Liver (tissue), 9 donors: ENCODE measurements around the gene MAP3K20. TPM values are rescaled to one million over a fixed set of nuclear protein-coding genes. Genes with fewer than 3 reads are reported as not detected.

Experiments used
- DNase-seq: peaks from one replicate; pipeline ENCODE4 v3.0.0-alpha.2; 2017; ENCODE audit warnings: low spot score
- H3K27ac ChIP-seq, 2 donors: one replicate each; pipeline ENCODE4 v1.7.0; 2013; ENCODE audit warnings: inconsistent platforms in 2 of 2, low read length in 2 of 2, control low read depth in 1 of 2, low read depth in 1 of 2, mild to moderate bottlenecking in 1 of 2
- H3K27me3 ChIP-seq, 4 donors: one replicate each; pipeline versions ENCODE4 v1.6.1 to v1.7.0; 2013; ENCODE audit warnings: low read length in 3 of 4, inconsistent platforms in 1 of 4, mild to moderate bottlenecking in 1 of 4, moderate library complexity in 1 of 4; ENCODE audit not compliant: control insufficient read depth in 4 of 4, insufficient read depth in 4 of 4
- H3K36me3 ChIP-seq, 4 donors: one replicate each; pipeline versions ENCODE4 v1.6.1 to v1.7.0; 2013; ENCODE audit warnings: low read length in 3 of 4, mild to moderate bottlenecking in 3 of 4, low read depth in 1 of 4, moderate library complexity in 1 of 4; ENCODE audit not compliant: control insufficient read depth in 4 of 4, insufficient read depth in 3 of 4
- H3K4me1 ChIP-seq, 4 donors: one replicate each; pipeline versions ENCODE4 v1.6.1 to v1.7.0; 2013; ENCODE audit warnings: low read length in 3 of 4, mild to moderate bottlenecking in 3 of 4, moderate library complexity in 1 of 4; ENCODE audit not compliant: control insufficient read depth in 4 of 4, insufficient read depth in 4 of 4
- H3K4me3 ChIP-seq, 3 donors: one replicate each; pipeline versions ENCODE4 v1.6.1 to v1.7.0; 2013; ENCODE audit warnings: low read length in 3 of 3, control low read depth in 1 of 3, low read depth in 1 of 3, mild to moderate bottlenecking in 1 of 3
- H3K9ac ChIP-seq, 2 donors: one replicate each; pipeline ENCODE4 v1.7.0; 2013; ENCODE audit warnings: low read length in 2 of 2, mild to moderate bottlenecking in 2 of 2, moderate library complexity in 2 of 2, control low read depth in 1 of 2, low read depth in 1 of 2
- H3K9me3 ChIP-seq, 4 donors: one replicate each; pipeline versions ENCODE4 v1.6.1 to v1.7.0; 2013; ENCODE audit warnings: low read length in 3 of 4; ENCODE audit not compliant: control insufficient read depth in 4 of 4
- FOXA1 ChIP-seq: IDR thresholded peaks from 2 replicates; pipeline ENCODE4 v1.6.1; 2016; ENCODE audit warnings: antibody characterized with exemption
- FOXA2 ChIP-seq: IDR thresholded peaks from 2 replicates; pipeline ENCODE4 v1.6.1; 2016; ENCODE audit warnings: antibody characterized with exemption
- GABPA ChIP-seq, 2 donors: IDR thresholded peaks in 1 of 2; conservative IDR thresholded peaks in 1 of 2; 2 replicates each; pipeline ENCODE4 v1.6.1; 2016; ENCODE audit warnings: antibody characterized with exemption in 2 of 2, mild to moderate bottlenecking in 1 of 2, moderate library complexity in 1 of 2
- HNF4G ChIP-seq: IDR thresholded peaks from 2 replicates; pipeline ENCODE4 v1.6.1; 2016; ENCODE audit warnings: antibody characterized with exemption
- JUND ChIP-seq, 2 donors: IDR thresholded peaks; 2 replicates each; pipeline ENCODE4 v1.6.1; 2016; ENCODE audit warnings: antibody characterized with exemption in 2 of 2
- NR2F2 ChIP-seq: IDR thresholded peaks from 2 replicates; pipeline ENCODE4 v1.6.1; 2016; ENCODE audit warnings: antibody characterized with exemption
- RAD21 ChIP-seq, 2 donors: IDR thresholded peaks; 2 replicates each; pipeline ENCODE4 v1.6.1; 2016; ENCODE audit warnings: antibody characterized with exemption in 2 of 2, mild to moderate bottlenecking in 2 of 2
- REST ChIP-seq: IDR thresholded peaks from 2 replicates; pipeline ENCODE4 v1.6.1; 2016; ENCODE audit warnings: antibody characterized with exemption, mild to moderate bottlenecking
- RXRA ChIP-seq, 2 donors: IDR thresholded peaks; 2 replicates each; pipeline ENCODE4 v1.6.1; 2017 to 2018; ENCODE audit warnings: antibody characterized with exemption in 2 of 2, mild to moderate bottlenecking in 1 of 2
- SP1 ChIP-seq: IDR thresholded peaks from 2 replicates; pipeline ENCODE4 v1.6.1; 2018; ENCODE audit warnings: antibody characterized with exemption, mild to moderate bottlenecking
- TAF1 ChIP-seq: conservative IDR thresholded peaks from 2 replicates; pipeline ENCODE4 v1.6.1; 2016; ENCODE audit warnings: antibody characterized with exemption, mild to moderate bottlenecking
- WGBS: extraction: QIAGEN DNeasy Blood & Tissue Kit; methylation state at CpG from one replicate; pipeline ENCODE4 v1.1.7; 2013; 5-methylcytosine and 5-hydroxymethylcytosine counted together
- polyA plus RNA-seq, 2 donors: library from polyadenylated mRNA; stranded (reverse) in 1 of 2; unstranded in 1 of 2; fragments of 200-250 nt in 1 of 2; fragments of >200 nt in 1 of 2; fragmentation: Nextera tagmentation in 1 of 2; extraction: Ambion mirVana in 1 of 2; gene quantifications; one replicate each; pipeline versions ENCODE4 v1.2.1 to v1.2.3, GENCODE V29; 2013 to 2015
- total RNA-seq, 2 donors: library from RNA; depleted of rRNA; stranded (reverse); fragments of >200 nt; gene quantifications; one replicate each; pipeline ENCODE4 v1.2.3, GENCODE V29; 2014
- TF ChIP-seq, protein P1 (sequence below): IDR thresholded peaks from 2 replicates; pipeline ENCODE4 v1.6.1; 2016; ENCODE audit warnings: antibody characterized with exemption
- TF ChIP-seq, protein P2 (sequence below): IDR thresholded peaks from 2 replicates; pipeline ENCODE4 v1.6.1; 2016; ENCODE audit warnings: antibody characterized with exemption
- donor health status: healthy.
- donor health status: healthy.
- donor health status: healthy.
- donor health status: healthy.
- donor health status: healthy.

The MAP3K20 gene
- total and polyA plus RNA-seq, 4 donors = 9.1 to 22.6 (median 14.9) TPM

GRCh38 chr2:173271825-173272224, 196.2 kb downstream of the MAP3K20 start (continued):
- TF ChIP-seq REST = no peak

DNA sequence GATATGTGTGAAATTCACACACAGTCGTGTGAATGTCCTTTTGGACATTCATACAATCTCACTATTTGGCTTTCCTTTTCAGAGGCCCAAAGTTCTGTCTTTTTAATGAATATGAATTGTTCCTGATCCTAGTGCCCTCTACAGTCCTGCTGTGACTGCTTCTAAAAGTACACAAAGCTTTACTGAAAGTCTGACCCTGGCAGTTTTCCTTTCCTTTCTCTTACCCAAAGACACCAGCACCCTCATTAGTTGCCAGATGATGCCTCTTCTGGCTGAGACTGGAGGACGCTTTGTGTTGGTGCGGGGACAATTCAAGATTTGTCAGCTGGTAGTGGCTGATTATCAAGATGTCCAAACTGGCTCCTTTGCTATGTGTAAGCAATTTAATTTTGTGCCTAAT, 197.2 kb downstream of the MAP3K20 start:
- Histone ChIP-seq H3K9ac (no peak overlapping the region), H3K36me3 (peaks cover 0 to 3% (median under 1%) of the 10 kb centered on the region in 4 donors), H3K27ac (no peak overlapping the region), H3K27me3 (no peaks in the 10 kb centered on the region), H3K4me1 (no peaks in the 10 kb centered on the region), H3K4me3 (no peak overlapping the region), H3K9me3 (peaks cover 0 to 2% (median under 1%) of the 10 kb centered on the region in 4 donors)
- 70% methylated on average over 3 of the region's 3 CpGs for WGBS
- TF ChIP-seq, protein P1, sequence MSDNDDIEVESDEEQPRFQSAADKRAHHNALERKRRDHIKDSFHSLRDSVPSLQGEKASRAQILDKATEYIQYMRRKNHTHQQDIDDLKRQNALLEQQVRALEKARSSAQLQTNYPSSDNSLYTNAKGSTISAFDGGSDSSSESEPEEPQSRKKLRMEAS = no peak
- no peak for TF ChIP-seq FOXA1
- TF ChIP-seq NR2F2 = no peak
- TF ChIP-seq FOXA2 = no peak
- TF ChIP-seq GABPA (IDR thresholded peaks at IDR 0.05 in 1 of 2, conservative IDR thresholded peaks at IDR 0.05 in 1 of 2) = no peak
- no peak for TF ChIP-seq SP1
- TF ChIP-seq JUND (IDR thresholded peaks at IDR 0.05) = no peak
- no peak for TF ChIP-seq RAD21 (IDR thresholded peaks at IDR 0.05)
- TF ChIP-seq TAF1 = no peak
- no peak for TF ChIP-seq REST
- TF ChIP-seq HNF4G = no peak
- no peak for TF ChIP-seq RXRA (IDR thresholded peaks at IDR 0.05)
- DNase-seq = no peak

- no peak overlapping the region for H3K9ac ChIP-seq
- H3K4me3 ChIP-seq = no peak overlapping the region
- DNase-seq = no peak
- no peaks in the 10 kb centered on the region for H3K4me1 ChIP-seq
- H3K36me3 ChIP-seq = no peaks in the 10 kb centered on the region
- H3K27me3 ChIP-seq = no peaks in the 10 kb centered on the region
- TF ChIP-seq RXRA (IDR thresholded peaks at IDR 0.05) = no peak
- TF ChIP-seq RAD21 (IDR thresholded peaks at IDR 0.05) = no peak
- TF ChIP-seq NR2F2 = no peak
- TF ChIP-seq, protein P2, sequence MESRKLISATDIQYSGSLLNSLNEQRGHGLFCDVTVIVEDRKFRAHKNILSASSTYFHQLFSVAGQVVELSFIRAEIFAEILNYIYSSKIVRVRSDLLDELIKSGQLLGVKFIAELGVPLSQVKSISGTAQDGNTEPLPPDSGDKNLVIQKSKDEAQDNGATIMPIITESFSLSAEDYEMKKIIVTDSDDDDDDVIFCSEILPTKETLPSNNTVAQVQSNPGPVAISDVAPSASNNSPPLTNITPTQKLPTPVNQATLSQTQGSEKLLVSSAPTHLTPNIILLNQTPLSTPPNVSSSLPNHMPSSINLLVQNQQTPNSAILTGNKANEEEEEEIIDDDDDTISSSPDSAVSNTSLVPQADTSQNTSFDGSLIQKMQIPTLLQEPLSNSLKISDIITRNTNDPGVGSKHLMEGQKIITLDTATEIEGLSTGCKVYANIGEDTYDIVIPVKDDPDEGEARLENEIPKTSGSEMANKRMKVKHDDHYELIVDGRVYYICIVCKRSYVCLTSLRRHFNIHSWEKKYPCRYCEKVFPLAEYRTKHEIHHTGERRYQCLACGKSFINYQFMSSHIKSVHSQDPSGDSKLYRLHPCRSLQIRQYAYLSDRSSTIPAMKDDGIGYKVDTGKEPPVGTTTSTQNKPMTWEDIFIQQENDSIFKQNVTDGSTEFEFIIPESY = no peak
- no peak for TF ChIP-seq GABPA (IDR thresholded peaks at IDR 0.05 in 1 of 2, conservative IDR thresholded peaks at IDR 0.05 in 1 of 2)
- no peak for TF ChIP-seq SP1
- WGBS = 86% methylated on average over 3 of the region's 3 CpGs
- H3K27ac ChIP-seq = no peak overlapping the region
- H3K9me3 ChIP-seq = peaks cover 0 to 2% (median under 1%) of the 10 kb centered on the region in 4 donors
Measured at GRCh38 chr2:173278794-173279526, 203.3 kb downstream of the MAP3K20 start.
